Measurements from ENCODE around the gene VEGFC.

VEGFC gene, protein sequence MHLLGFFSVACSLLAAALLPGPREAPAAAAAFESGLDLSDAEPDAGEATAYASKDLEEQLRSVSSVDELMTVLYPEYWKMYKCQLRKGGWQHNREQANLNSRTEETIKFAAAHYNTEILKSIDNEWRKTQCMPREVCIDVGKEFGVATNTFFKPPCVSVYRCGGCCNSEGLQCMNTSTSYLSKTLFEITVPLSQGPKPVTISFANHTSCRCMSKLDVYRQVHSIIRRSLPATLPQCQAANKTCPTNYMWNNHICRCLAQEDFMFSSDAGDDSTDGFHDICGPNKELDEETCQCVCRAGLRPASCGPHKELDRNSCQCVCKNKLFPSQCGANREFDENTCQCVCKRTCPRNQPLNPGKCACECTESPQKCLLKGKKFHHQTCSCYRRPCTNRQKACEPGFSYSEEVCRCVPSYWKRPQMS

DNA sequence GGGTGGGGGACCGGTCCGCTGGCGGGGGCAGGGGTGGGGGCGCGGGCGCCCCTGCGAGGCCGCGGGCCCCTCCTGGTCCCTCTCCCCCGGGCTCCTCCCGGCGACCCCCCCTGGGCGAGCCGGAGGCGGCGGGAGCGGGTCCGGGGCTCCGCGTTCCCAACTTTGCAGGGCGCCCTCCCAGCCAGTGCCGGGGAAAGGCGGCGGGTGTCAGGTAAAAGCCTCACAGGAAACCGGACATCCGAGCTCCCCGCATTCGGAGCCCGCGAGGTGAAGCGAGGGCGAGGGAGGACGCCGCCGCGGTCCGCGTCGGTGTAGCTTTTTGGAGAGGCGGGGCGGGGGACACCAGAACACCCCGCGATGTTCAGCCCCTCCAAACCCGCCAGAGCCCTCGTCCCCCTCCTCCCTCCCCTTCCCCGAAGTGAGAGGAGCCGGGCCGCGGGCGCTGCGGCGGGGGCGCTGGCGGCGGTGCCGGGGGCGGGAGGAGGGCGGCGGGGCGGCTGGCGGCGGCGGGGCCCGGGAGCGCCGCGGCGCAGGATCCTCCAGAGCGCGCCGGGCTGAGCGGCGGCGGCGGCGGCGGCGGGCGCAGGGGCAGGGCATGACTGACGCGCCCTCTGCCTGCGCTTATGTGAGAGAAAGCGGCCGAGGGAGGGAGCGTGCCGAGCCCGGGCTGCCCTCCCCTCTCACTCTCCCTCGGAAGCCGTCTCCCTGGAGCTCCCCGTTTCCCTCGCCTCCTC is at the start of gene VEGFC:
Gene VEGFC, minus strand, starts transcription at position 597 of the 734 bp plus-strand sequence. CDS start 611 bp downstream, outside the sequence.
- peak within 1 kb of the TSS; percentile 92 for H3K9ac ChIP-seq (ENCODE audit: low read length)
- peak; percentile 93 for DNase-seq (ENCODE audit: low read depth)
- no peaks in the 10 kb centered on the region for H3K36me3 ChIP-seq (ENCODE audit: control insufficient read depth, insufficient read depth, low read length, severe bottlenecking)
- peak within 1 kb of the TSS; percentile 92 for H3K4me3 ChIP-seq (ENCODE audit: low read length)
- H3K9me3 ChIP-seq (ENCODE audit: control insufficient read depth, low read length), result no peaks in the 10 kb centered on the region
- H3K27me3 ChIP-seq (replicated peaks; ENCODE audit: control insufficient read depth, insufficient read depth, low read length), result no peaks in the 10 kb centered on the region
- H3K4me1 ChIP-seq (ENCODE audit: control insufficient read depth, insufficient read depth, low read length), result peaks cover 49% of the 10 kb centered on the region

GRCh38 chr4:176841711-176842112 is 49.0 kb upstream of the VEGFC start:
- Histone ChIP-seq H3K9me3 (ENCODE audit: control insufficient read depth, low read length) (peaks cover 8% of the 10 kb centered on the region), H3K4me1 (ENCODE audit: control insufficient read depth, insufficient read depth, low read length) (peaks cover 24% of the 10 kb centered on the region), H3K27me3 (replicated peaks; ENCODE audit: control insufficient read depth, insufficient read depth, low read length) (no peaks in the 10 kb centered on the region), H3K9ac (ENCODE audit: low read length) (no peak overlapping the region), H3K4me3 (ENCODE audit: low read length) (no peak overlapping the region), H3K36me3 (ENCODE audit: control insufficient read depth, insufficient read depth, low read length, severe bottlenecking) (no peaks in the 10 kb centered on the region)
- no peak for DNase-seq (ENCODE audit: low read depth)

- Histone ChIP-seq H3K27me3 (replicated peaks; ENCODE audit: control insufficient read depth, insufficient read depth, low read length) (no peaks in the 10 kb centered on the region), H3K36me3 (ENCODE audit: control insufficient read depth, insufficient read depth, low read length, severe bottlenecking) (no peaks in the 10 kb centered on the region), H3K4me3 (ENCODE audit: low read length) (no peak overlapping the region), H3K4me1 (ENCODE audit: control insufficient read depth, insufficient read depth, low read length) (peaks cover 17% of the 10 kb centered on the region), H3K9ac (ENCODE audit: low read length) (no peak overlapping the region), H3K9me3 (ENCODE audit: control insufficient read depth, low read length) (peaks cover 1% of the 10 kb centered on the region)
- DNase-seq (ENCODE audit: low read depth), result no peak
These were observed 47.4 kb upstream of the VEGFC start for GRCh38 chr4:176840166-176840565.

DNA sequence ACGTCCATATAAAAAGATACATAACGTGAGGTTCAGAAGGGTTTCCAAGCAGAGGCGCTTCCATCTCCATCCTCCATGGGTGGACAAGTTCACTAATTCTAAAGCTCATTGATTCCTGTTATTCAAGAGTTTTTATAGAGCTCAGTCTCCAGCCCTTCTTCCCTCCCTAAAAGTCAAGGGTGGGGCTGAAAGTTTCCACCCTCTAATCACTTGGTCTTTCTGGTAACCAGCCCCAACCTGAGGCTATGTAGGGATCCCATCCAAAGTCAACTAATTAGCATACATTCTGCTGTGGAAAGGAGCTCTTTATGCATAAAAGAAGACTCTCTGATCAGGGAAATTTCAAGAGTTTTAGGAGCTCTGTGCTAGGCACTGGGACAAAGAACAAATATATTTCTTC is 46.9 kb upstream of the VEGFC start:
- H3K36me3 ChIP-seq (ENCODE audit: control insufficient read depth, insufficient read depth, low read length, severe bottlenecking), result no peaks in the 10 kb centered on the region
- H3K27me3 ChIP-seq (replicated peaks; ENCODE audit: control insufficient read depth, insufficient read depth, low read length), result no peaks in the 10 kb centered on the region
- no peak for DNase-seq (ENCODE audit: low read depth)
- H3K4me1 ChIP-seq (ENCODE audit: control insufficient read depth, insufficient read depth, low read length), result peaks cover 17% of the 10 kb centered on the region
- peak overlapping the region; percentile 3 for H3K4me3 ChIP-seq (ENCODE audit: low read length)
- no peaks in the 10 kb centered on the region for H3K9me3 ChIP-seq (ENCODE audit: control insufficient read depth, low read length)
- H3K9ac ChIP-seq (ENCODE audit: low read length), result no peak overlapping the region

DNA sequence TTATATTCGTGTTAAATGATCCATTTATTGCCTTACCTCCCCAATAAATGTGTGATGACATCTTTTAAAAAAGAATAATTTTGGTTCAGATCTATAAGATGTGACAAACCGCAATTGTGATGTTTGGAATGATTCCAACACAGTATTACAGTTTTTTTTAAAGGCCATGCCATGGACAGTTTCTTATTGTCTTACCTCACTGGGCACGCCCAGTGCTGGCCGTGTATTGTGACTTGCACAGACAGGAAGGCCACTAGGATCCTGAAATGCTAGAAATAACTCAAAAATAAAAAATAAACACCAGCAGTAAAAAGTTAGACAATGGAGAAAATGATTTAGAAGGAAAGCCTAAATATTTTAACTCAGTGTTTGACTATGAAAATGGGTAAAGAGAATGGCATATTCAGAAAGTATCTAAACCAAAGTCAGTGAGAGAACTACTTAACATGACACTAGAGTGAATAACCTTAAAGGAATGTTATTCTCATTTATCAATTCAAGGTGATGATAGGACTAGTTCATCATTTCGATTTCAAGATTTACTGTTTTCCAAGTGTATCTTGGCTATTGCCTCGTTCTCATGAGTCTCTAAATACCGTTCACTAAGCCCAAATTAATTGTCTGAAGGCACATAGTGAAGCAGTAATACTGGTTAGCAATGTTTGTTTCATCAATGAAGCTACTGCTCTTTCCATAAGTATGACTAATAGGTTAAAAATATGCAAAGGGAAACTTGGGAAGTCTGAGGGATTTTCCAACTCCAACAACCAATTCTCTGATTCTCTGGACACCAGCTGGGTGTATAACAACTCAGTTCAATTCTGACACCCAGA is 46.1 kb upstream of the VEGFC start:
- peaks cover 17% of the 10 kb centered on the region for H3K4me1 ChIP-seq (ENCODE audit: control insufficient read depth, insufficient read depth, low read length)
- H3K9ac ChIP-seq (ENCODE audit: low read length), result no peak overlapping the region
- no peaks in the 10 kb centered on the region for H3K9me3 ChIP-seq (ENCODE audit: control insufficient read depth, low read length)
- H3K27me3 ChIP-seq (replicated peaks; ENCODE audit: control insufficient read depth, insufficient read depth, low read length), result no peaks in the 10 kb centered on the region
- H3K36me3 ChIP-seq (ENCODE audit: control insufficient read depth, insufficient read depth, low read length, severe bottlenecking), result no peaks in the 10 kb centered on the region
- peak overlapping the region; percentile 3 for H3K4me3 ChIP-seq (ENCODE audit: low read length)
- DNase-seq (ENCODE audit: low read depth), result no peak

- H3K27me3 ChIP-seq (replicated peaks; ENCODE audit: control insufficient read depth, insufficient read depth, low read length), result no peaks in the 10 kb centered on the region
- H3K4me1 ChIP-seq (ENCODE audit: control insufficient read depth, insufficient read depth, low read length), result peaks cover 17% of the 10 kb centered on the region
- no peaks in the 10 kb centered on the region for H3K9me3 ChIP-seq (ENCODE audit: control insufficient read depth, low read length)
- DNase-seq (ENCODE audit: low read depth), result no peak
- H3K36me3 ChIP-seq (ENCODE audit: control insufficient read depth, insufficient read depth, low read length, severe bottlenecking), result no peaks in the 10 kb centered on the region
- H3K4me3 ChIP-seq (ENCODE audit: low read length), result no peak overlapping the region
- no peak overlapping the region for H3K9ac ChIP-seq (ENCODE audit: low read length)
These were observed 44.6 kb upstream of the VEGFC start for GRCh38 chr4:176837169-176837895.

GRCh38 chr4:176834531-176834930 is 41.8 kb upstream of the VEGFC start:
- no peaks in the 10 kb centered on the region for H3K36me3 ChIP-seq (ENCODE audit: control insufficient read depth, insufficient read depth, low read length, severe bottlenecking)
- H3K4me3 ChIP-seq (ENCODE audit: low read length), result no peak overlapping the region
- H3K27me3 ChIP-seq (replicated peaks; ENCODE audit: control insufficient read depth, insufficient read depth, low read length), result no peaks in the 10 kb centered on the region
- H3K9ac ChIP-seq (ENCODE audit: low read length), result no peak overlapping the region
- no peaks in the 10 kb centered on the region for H3K9me3 ChIP-seq (ENCODE audit: control insufficient read depth, low read length)
- DNase-seq (ENCODE audit: low read depth), result no peak
- H3K4me1 ChIP-seq (ENCODE audit: control insufficient read depth, insufficient read depth, low read length), result peaks cover 10% of the 10 kb centered on the region

DNA sequence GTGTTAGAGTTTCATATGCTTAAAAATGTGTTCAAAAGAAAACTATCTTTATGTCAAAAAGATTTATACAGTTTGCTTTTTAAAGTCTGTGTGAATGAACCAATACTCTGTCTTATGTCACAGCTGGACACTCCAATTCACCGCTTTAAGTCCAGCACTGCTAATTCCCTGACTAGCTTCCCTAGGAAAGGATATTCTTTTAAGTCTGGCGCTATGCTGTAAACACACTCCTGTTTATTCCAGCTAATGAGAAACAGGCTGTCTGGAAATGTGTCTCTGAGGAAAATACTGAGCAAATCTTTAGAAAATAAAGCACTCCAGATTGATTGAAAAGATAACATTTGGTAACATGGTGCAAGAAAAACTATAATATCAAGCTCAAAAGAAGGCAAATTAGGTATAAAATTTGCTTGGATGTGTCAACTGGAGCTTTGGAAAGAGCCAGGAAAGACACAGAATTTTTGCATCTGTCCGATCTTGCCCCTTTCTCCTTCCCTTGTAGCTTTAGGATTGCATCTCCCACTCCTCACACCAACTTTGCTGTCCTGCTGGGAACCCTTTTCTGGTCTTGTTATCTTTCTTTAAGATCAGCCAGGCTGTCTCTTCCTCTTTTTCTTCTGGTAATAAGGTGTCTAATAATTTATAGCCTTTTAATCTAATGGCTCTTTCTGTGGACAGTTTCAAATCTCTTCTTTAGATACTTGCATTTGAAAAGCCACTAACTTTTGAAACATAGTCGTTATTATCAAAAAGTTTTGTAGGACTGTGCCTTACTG is 40.9 kb upstream of the VEGFC start:
- H3K4me1 ChIP-seq (ENCODE audit: control insufficient read depth, insufficient read depth, low read length), result peaks cover under 1% of the 10 kb centered on the region
- H3K36me3 ChIP-seq (ENCODE audit: control insufficient read depth, insufficient read depth, low read length, severe bottlenecking), result no peaks in the 10 kb centered on the region
- H3K4me3 ChIP-seq (ENCODE audit: low read length), result peak overlapping the region; percentile 14
- H3K27me3 ChIP-seq (replicated peaks; ENCODE audit: control insufficient read depth, insufficient read depth, low read length), result no peaks in the 10 kb centered on the region
- peak; percentile 54 for DNase-seq (ENCODE audit: low read depth)
- H3K9ac ChIP-seq (ENCODE audit: low read length), result no peak overlapping the region
- H3K9me3 ChIP-seq (ENCODE audit: control insufficient read depth, low read length), result no peaks in the 10 kb centered on the region

DNA sequence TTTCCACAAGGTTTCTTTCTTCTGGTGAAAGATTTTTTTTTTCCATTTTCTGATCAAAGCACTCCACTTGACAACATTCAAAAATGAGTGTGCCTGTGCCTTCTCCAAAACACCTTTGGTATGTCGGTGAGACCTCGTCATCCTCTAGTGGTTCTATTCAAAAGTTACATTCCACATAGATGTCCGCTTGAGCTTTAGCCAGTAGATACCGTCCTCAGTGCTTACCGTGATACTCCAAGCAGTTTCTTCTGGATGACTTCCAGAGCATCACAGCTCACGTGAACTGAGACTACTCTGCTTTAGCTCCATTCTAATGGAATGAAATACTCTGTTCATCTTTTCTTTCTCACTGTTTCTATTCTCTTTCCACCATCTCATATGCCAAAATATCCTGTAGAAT is 38.2 kb upstream of the VEGFC start:
- Histone ChIP-seq H3K9me3 (ENCODE audit: control insufficient read depth, low read length) (no peaks in the 10 kb centered on the region), H3K4me3 (ENCODE audit: low read length) (no peak overlapping the region), H3K27me3 (replicated peaks; ENCODE audit: control insufficient read depth, insufficient read depth, low read length) (no peaks in the 10 kb centered on the region), H3K9ac (ENCODE audit: low read length) (no peak overlapping the region), H3K36me3 (ENCODE audit: control insufficient read depth, insufficient read depth, low read length, severe bottlenecking) (no peaks in the 10 kb centered on the region), H3K4me1 (ENCODE audit: control insufficient read depth, insufficient read depth, low read length) (no peaks in the 10 kb centered on the region)
- no peak for DNase-seq (ENCODE audit: low read depth)

DNA sequence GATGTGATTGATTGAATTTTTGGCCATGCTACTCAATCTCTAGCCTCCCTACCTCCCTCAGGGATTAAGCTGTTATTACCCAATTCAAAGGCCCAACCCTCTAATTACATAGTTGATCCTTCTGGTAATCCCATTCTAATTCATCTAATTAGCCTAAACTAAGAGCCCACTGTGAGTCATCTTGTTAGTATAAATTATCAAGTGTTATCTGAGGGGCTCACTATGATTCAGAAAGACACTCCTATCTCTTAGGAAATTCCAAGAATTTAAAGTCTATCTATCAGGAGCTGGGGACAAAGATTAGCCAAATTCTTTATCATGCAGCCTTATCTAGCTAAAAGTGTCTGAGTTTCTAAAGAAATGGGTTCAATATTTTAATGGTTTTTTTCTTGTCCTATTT is 32.9 kb upstream of the VEGFC start:
- no peak for DNase-seq (ENCODE audit: low read depth)
- Histone ChIP-seq H3K36me3 (ENCODE audit: control insufficient read depth, insufficient read depth, low read length, severe bottlenecking) (no peaks in the 10 kb centered on the region), H3K27me3 (replicated peaks; ENCODE audit: control insufficient read depth, insufficient read depth, low read length) (no peaks in the 10 kb centered on the region), H3K9me3 (ENCODE audit: control insufficient read depth, low read length) (no peaks in the 10 kb centered on the region), H3K4me1 (ENCODE audit: control insufficient read depth, insufficient read depth, low read length) (no peaks in the 10 kb centered on the region), H3K4me3 (ENCODE audit: low read length) (no peak overlapping the region), H3K9ac (ENCODE audit: low read length) (no peak overlapping the region)
